Right renal pelvis (tissue), 4 donors: ENCODE results near the gene MOV10L1. TPM values are rescaled to one million over a fixed set of nuclear protein-coding genes. Genes with fewer than 3 reads are reported as not detected.

Source experiments
- DNase-seq, 4 donors: peaks; one replicate each; pipeline ENCODE4 v3.0.0-alpha.2; 2013; ENCODE audit warnings: low read depth in 4 of 4, low spot score in 3 of 4, missing footprints in 1 of 4
- polyA plus RNA-seq, 4 donors: library from polyadenylated mRNA; unstranded; fragments of 120-200 nt; gene quantifications; one replicate each; pipeline ENCODE4 v1.2.1, GENCODE V29; 2013; ENCODE audit not compliant: insufficient read length in 4 of 4

MOV10L1 gene
- polyA plus RNA-seq, 4 donors, result 0.33 to 1.2 (median 0.71) TPM

GRCh38 chr22:50184902-50185374 lies 95.1 kb downstream of the MOV10L1 start:
- DNase-seq, result no peak

- peak; percentile 58 to 79 (median 73) for DNase-seq
Measured at GRCh38 chr22:50185375-50186087, 95.7 kb downstream of the MOV10L1 start, which contains the start of gene TRABD. Gene TRABD (plus strand): TSS chr22:50185913. CDS start chr22:50193061, 7,148 bp downstream.

- no peak for DNase-seq
Measured at GRCh38 chr22:50186181-50186714, 96.4 kb downstream of the MOV10L1 start.

- DNase-seq, result no peak
Measured at GRCh38 chr22:50186761-50187523, 97.1 kb downstream of the MOV10L1 start.

GRCh38 chr22:50188356-50188755 lies 98.5 kb downstream of the MOV10L1 start:
- DNase-seq, result no peak

- no peak for DNase-seq
Measured at GRCh38 chr22:50189184-50189848, 99.5 kb downstream of the MOV10L1 start.

GRCh38 chr22:50189849-50190181 lies 100.0 kb downstream of the MOV10L1 start:
- DNase-seq, result no peak

- peak in 3 of 4 donors; percentile 37 to 55 (median 49) for DNase-seq
Measured at GRCh38 chr22:50190182-50190940, 100.6 kb downstream of the MOV10L1 start.

GRCh38 chr22:50190941-50191741 lies 101.3 kb downstream of the MOV10L1 start:
- no peak for DNase-seq

- no peak for DNase-seq
Measured at GRCh38 chr22:50192436-50193204, 102.8 kb downstream of the MOV10L1 start.

- DNase-seq, result no peak
Measured at GRCh38 chr22:50193621-50194020, 103.8 kb downstream of the MOV10L1 start.

- no peak for DNase-seq
Measured at GRCh38 chr22:50194037-50194805, 104.4 kb downstream of the MOV10L1 start.

- no peak for DNase-seq
Measured at GRCh38 chr22:50196256-50196655, 106.5 kb downstream of the MOV10L1 start.

- DNase-seq, result no peak
Measured at GRCh38 chr22:50197000-50197800, 107.4 kb downstream of the MOV10L1 start.

GRCh38 chr22:50197856-50198623 lies 108.2 kb downstream of the MOV10L1 start:
- no peak for DNase-seq

- DNase-seq, result no peak
Measured at GRCh38 chr22:50198624-50199017, 108.8 kb downstream of the MOV10L1 start.
